Measurements from ENCODE around the gene FAM20B.
A peak's percentile ranks its signal among the peaks of the same experiment; 100 is the strongest.

Gene FAM20B

GRCh38 chr1:179010671-179011070 lies 15.0 kb upstream of the FAM20B start:
- Mint-ChIP-seq H3K27me3 (peaks cover 2% of the 10 kb centered on the region), H3K27ac (no peak overlapping the region), H3K4me1 (no peaks in the 10 kb centered on the region), H3K9me3 (no peaks in the 10 kb centered on the region), H3K4me3 (no peak overlapping the region), H3K36me3 (no peaks in the 10 kb centered on the region)
- no peak for ATAC-seq (ENCODE audit: low read depth)
- DNase-seq (ENCODE audit: low spot score in 2 of 2) = no peak

GRCh38 chr1:179012038-179012437 lies 13.7 kb upstream of the FAM20B start:
- H3K36me3 Mint-ChIP-seq = no peaks in the 10 kb centered on the region
- H3K4me1 Mint-ChIP-seq = no peaks in the 10 kb centered on the region
- no peak for ATAC-seq (ENCODE audit: low read depth)
- H3K9me3 Mint-ChIP-seq = no peaks in the 10 kb centered on the region
- peaks cover 2% of the 10 kb centered on the region for H3K27me3 Mint-ChIP-seq
- no peak for DNase-seq (ENCODE audit: low spot score in 2 of 2)
- no peak overlapping the region for H3K27ac Mint-ChIP-seq
- H3K4me3 Mint-ChIP-seq = no peak overlapping the region

- H3K4me3 Mint-ChIP-seq = no peak overlapping the region
- ATAC-seq (ENCODE audit: low read depth) (no peak), DNase-seq (ENCODE audit: low spot score in 2 of 2) (no peak)
- H3K27me3 Mint-ChIP-seq = peaks cover 2% of the 10 kb centered on the region
- no peaks in the 10 kb centered on the region for H3K36me3 Mint-ChIP-seq
- no peak overlapping the region for H3K27ac Mint-ChIP-seq
- no peaks in the 10 kb centered on the region for H3K9me3 Mint-ChIP-seq
- H3K4me1 Mint-ChIP-seq = no peaks in the 10 kb centered on the region
Observed at GRCh38 chr1:179014123-179014522, 11.6 kb upstream of the FAM20B start.

- Mint-ChIP-seq H3K27me3 (peaks cover 3% of the 10 kb centered on the region), H3K4me3 (no peak overlapping the region), H3K9me3 (no peaks in the 10 kb centered on the region), H3K36me3 (no peaks in the 10 kb centered on the region), H3K4me1 (no peaks in the 10 kb centered on the region), H3K27ac (no peak overlapping the region)
- ATAC-seq (ENCODE audit: low read depth) = no peak
- no peak for DNase-seq (ENCODE audit: low spot score in 2 of 2)
Observed at GRCh38 chr1:179015396-179015795, 10.3 kb upstream of the FAM20B start.

- Mint-ChIP-seq H3K36me3 (no peaks in the 10 kb centered on the region), H3K27ac (no peak overlapping the region), H3K4me3 (no peak overlapping the region), H3K27me3 (peaks cover 3% of the 10 kb centered on the region), H3K9me3 (no peaks in the 10 kb centered on the region), H3K4me1 (no peaks in the 10 kb centered on the region)
- no peak for ATAC-seq (ENCODE audit: low read depth)
- DNase-seq (ENCODE audit: low spot score in 2 of 2) = no peak
Observed at GRCh38 chr1:179016706-179017382, 8.8 kb upstream of the FAM20B start.

- no peak overlapping the region for H3K4me3 Mint-ChIP-seq
- no peak overlapping the region for H3K27ac Mint-ChIP-seq
- no peaks in the 10 kb centered on the region for H3K4me1 Mint-ChIP-seq
- no peak for ATAC-seq (ENCODE audit: low read depth)
- H3K27me3 Mint-ChIP-seq = peaks cover 3% of the 10 kb centered on the region
- H3K36me3 Mint-ChIP-seq = no peaks in the 10 kb centered on the region
- no peaks in the 10 kb centered on the region for H3K9me3 Mint-ChIP-seq
- DNase-seq (ENCODE audit: low spot score in 2 of 2) = no peak
Observed at GRCh38 chr1:179017383-179018326, 8.0 kb upstream of the FAM20B start.

- peaks cover 3% of the 10 kb centered on the region for H3K27me3 Mint-ChIP-seq
- H3K36me3 Mint-ChIP-seq = no peaks in the 10 kb centered on the region
- no peak overlapping the region for H3K4me3 Mint-ChIP-seq
- H3K4me1 Mint-ChIP-seq = peaks cover 18% of the 10 kb centered on the region
- H3K27ac Mint-ChIP-seq = no peak overlapping the region
- no peak for ATAC-seq (ENCODE audit: low read depth)
- no peaks in the 10 kb centered on the region for H3K9me3 Mint-ChIP-seq
- DNase-seq (ENCODE audit: low spot score in 2 of 2) = no peak
Observed at GRCh38 chr1:179021873-179022272, 3.8 kb upstream of the FAM20B start.

- DNase-seq (ENCODE audit: low spot score in 2 of 2) = no peak
- Mint-ChIP-seq H3K9me3 (no peaks in the 10 kb centered on the region), H3K4me1 (peaks cover 33% of the 10 kb centered on the region), H3K27me3 (peaks cover 3% of the 10 kb centered on the region), H3K36me3 (no peaks in the 10 kb centered on the region), H3K27ac (no peak overlapping the region), H3K4me3 (peak overlapping the region; percentile 4)
- ATAC-seq (ENCODE audit: low read depth) = no peak
Observed at GRCh38 chr1:179023946-179024650, 1.6 kb upstream of the FAM20B start.

- Mint-ChIP-seq H3K4me1 (peaks cover 52% of the 10 kb centered on the region), H3K36me3 (no peaks in the 10 kb centered on the region), H3K27me3 (no peaks in the 10 kb centered on the region), H3K9me3 (no peaks in the 10 kb centered on the region), H3K4me3 (peak overlapping the region; percentile 89), H3K27ac (peak overlapping the region; percentile 86)
- ATAC-seq (ENCODE audit: low read depth) (peak; percentile 75), DNase-seq (ENCODE audit: low spot score in 2 of 2) (peak; percentile 71 to 73)
Observed at GRCh38 chr1:179025975-179026812, 500 bp downstream of the FAM20B start.

GRCh38 chr1:179026813-179027669 lies 1.3 kb downstream of the FAM20B start:
- Mint-ChIP-seq H3K9me3 (no peaks in the 10 kb centered on the region), H3K27me3 (no peaks in the 10 kb centered on the region), H3K4me1 (peaks cover 59% of the 10 kb centered on the region), H3K4me3 (peak overlapping the region; percentile 89), H3K27ac (peak overlapping the region; percentile 86), H3K36me3 (no peaks in the 10 kb centered on the region)
- ATAC-seq (ENCODE audit: low read depth) (no peak), DNase-seq (ENCODE audit: low spot score in 2 of 2) (no peak)

GRCh38 chr1:179029321-179029759 lies 3.6 kb downstream of the FAM20B start:
- ATAC-seq (ENCODE audit: low read depth) = no peak
- peak overlapping the region; percentile 15 for H3K4me3 Mint-ChIP-seq

GRCh38 chr1:179030130-179030529 lies 4.4 kb downstream of the FAM20B start:
- ATAC-seq (ENCODE audit: low read depth) = no peak
- Mint-ChIP-seq H3K4me3 (peak overlapping the region; percentile 25), H3K27ac (peak overlapping the region; percentile 69), H3K4me1 (peaks cover 63% of the 10 kb centered on the region), H3K9me3 (no peaks in the 10 kb centered on the region), H3K27me3 (no peaks in the 10 kb centered on the region), H3K36me3 (no peaks in the 10 kb centered on the region)
- DNase-seq (ENCODE audit: low spot score in 2 of 2) = no peak

More at GRCh38 chr1:179029321-179029759, 3.6 kb downstream of the FAM20B start:
- no peaks in the 10 kb centered on the region for H3K27me3 Mint-ChIP-seq
- peaks cover 61% of the 10 kb centered on the region for H3K4me1 Mint-ChIP-seq
- H3K36me3 Mint-ChIP-seq = no peaks in the 10 kb centered on the region
- no peaks in the 10 kb centered on the region for H3K9me3 Mint-ChIP-seq
- no peak for DNase-seq (ENCODE audit: low spot score in 2 of 2)
- H3K27ac Mint-ChIP-seq = peak overlapping the region; percentile 46
